ENCODE measurements around the gene PCSK5.

DNA sequence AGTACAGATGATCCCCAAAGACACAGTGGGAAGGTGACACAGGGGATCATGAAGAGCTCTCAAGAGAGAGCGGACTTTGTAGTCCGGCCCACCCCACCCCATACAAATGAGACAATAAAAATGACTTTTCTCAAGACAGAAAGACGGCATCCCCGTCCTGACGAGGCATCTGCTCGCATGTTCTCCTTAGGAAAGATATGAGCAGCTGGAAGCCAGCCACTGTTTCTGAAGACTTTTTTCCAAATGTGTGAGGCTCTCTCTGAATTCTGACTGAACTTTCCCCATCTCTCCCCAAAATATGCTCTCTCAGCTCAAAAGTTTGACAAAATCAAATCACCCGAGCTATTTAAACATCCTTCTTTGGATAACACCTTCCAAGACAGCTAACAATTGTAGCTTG is 398.6 kb downstream of the PCSK5 start:
- TF ChIP-seq, protein P1, sequence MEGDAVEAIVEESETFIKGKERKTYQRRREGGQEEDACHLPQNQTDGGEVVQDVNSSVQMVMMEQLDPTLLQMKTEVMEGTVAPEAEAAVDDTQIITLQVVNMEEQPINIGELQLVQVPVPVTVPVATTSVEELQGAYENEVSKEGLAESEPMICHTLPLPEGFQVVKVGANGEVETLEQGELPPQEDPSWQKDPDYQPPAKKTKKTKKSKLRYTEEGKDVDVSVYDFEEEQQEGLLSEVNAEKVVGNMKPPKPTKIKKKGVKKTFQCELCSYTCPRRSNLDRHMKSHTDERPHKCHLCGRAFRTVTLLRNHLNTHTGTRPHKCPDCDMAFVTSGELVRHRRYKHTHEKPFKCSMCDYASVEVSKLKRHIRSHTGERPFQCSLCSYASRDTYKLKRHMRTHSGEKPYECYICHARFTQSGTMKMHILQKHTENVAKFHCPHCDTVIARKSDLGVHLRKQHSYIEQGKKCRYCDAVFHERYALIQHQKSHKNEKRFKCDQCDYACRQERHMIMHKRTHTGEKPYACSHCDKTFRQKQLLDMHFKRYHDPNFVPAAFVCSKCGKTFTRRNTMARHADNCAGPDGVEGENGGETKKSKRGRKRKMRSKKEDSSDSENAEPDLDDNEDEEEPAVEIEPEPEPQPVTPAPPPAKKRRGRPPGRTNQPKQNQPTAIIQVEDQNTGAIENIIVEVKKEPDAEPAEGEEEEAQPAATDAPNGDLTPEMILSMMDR (optimal IDR thresholded peaks at IDR 0.05 in 1 of 3, IDR thresholded peaks at IDR 0.05 in 1 of 3, conservative IDR thresholded peaks at IDR 0.05 in 1 of 3; ENCODE audit: extremely low read depth in 1 of 3, insufficient read depth in 2 of 3, low read length in 3 of 3): no peak
- no peak for TF ChIP-seq EZH2 (IDR thresholded peaks at IDR 0.05; ENCODE audit: low read length)
